H1 (cell line): Measurements from ENCODE around the gene SH3RF3. TPM values are rescaled to one million over a fixed set of nuclear protein-coding genes. Genes with fewer than 3 reads are reported as not detected.

Experiments
- CTCF ChIA-PET: fragments of 300-600 bp; sonication (Branson Sonifier 250); formaldehyde crosslinking; loops from one replicate; lab custom pipeline; 2021; ENCODE audit not compliant: partially characterized antibody; lab: Charles Lee
- POLR2A ChIA-PET: fragments of 300-600 bp; sonication (Branson Sonifier 250); formaldehyde crosslinking; loops from one replicate; lab custom pipeline; 2021; ENCODE audit warnings: inconsistent platforms; ENCODE audit not compliant: partially characterized antibody; lab: Charles Lee
- DNase-seq, 2 experiments: peaks; one replicate each; pipeline versions ENCODE4 v3.0.0 to v3.0.0-alpha.2; 2010 to 2022; ENCODE audit warnings: low spot score in 2 of 2, low read depth in 1 of 2, mixed read lengths in 1 of 2
- FAIRE-seq: peaks from 2 replicates; lab custom pipeline; 2011; peaks lifted over from hg19 to GRCh38; lab: Jason Lieb, UNC
- H2AFZ ChIP-seq: 2 replicates; pipeline ENCODE4 v1.8.1; 2012; ENCODE audit warnings: low read length, inconsistent platforms
- H2AK5ac ChIP-seq: 2 replicates; pipeline ENCODE4 v1.6.1; 2013; ENCODE audit warnings: low read depth, low read length
- H2BK120ac ChIP-seq: replicated peaks from 2 replicates; pipeline ENCODE3; 2013; ENCODE audit warnings: low read depth, low read length, inconsistent platforms
- H2BK12ac ChIP-seq: 2 replicates; pipeline ENCODE4 v1.6.1; 2013; ENCODE audit warnings: low read depth, low read length
- H2BK15ac ChIP-seq: 2 replicates; pipeline ENCODE4 v1.6.1; 2013; ENCODE audit warnings: low read length
- H2BK20ac ChIP-seq: 2 replicates; pipeline ENCODE4 v1.6.1; 2013; ENCODE audit warnings: low read length
- H2BK5ac ChIP-seq: 2 replicates; pipeline ENCODE4 v1.6.1; 2013; ENCODE audit warnings: low read depth, low read length
- H3K14ac ChIP-seq: 2 replicates; pipeline ENCODE4 v1.6.1; 2013; ENCODE audit warnings: inconsistent platforms; ENCODE audit not compliant: insufficient read length
- H3K18ac ChIP-seq: 2 replicates; pipeline ENCODE4 v1.6.1; 2013; ENCODE audit warnings: low read length; ENCODE audit errors: extremely low read depth
- H3K23ac ChIP-seq: 2 replicates; pipeline ENCODE4 v1.6.1; 2013; ENCODE audit warnings: inconsistent platforms; ENCODE audit not compliant: insufficient read length
- H3K23me2 ChIP-seq: 2 replicates; pipeline ENCODE4 v1.6.1; 2013; ENCODE audit warnings: low read depth, low read length
- H3K27ac ChIP-seq: 2 replicates; pipeline ENCODE4 v1.6.1; 2011; ENCODE audit warnings: low read depth, low read length, inconsistent platforms
- H3K27me3 ChIP-seq, 4 experiments: replicated peaks in 1 of 4; 1 replicate in 1 of 4; 2 replicates in 3 of 4; pipeline versions ENCODE4 v1.6.1 to v1.8.1; 2011 to 2013; ENCODE audit warnings: low read length in 3 of 4, mild to moderate bottlenecking in 3 of 4, inconsistent platforms in 2 of 4, mixed read lengths in 2 of 4, moderate library complexity in 1 of 4; ENCODE audit not compliant: control insufficient read depth in 3 of 4, insufficient read depth in 3 of 4; ENCODE audit errors: extremely low read depth in 1 of 4
- H3K36me3 ChIP-seq, 4 experiments: 2 replicates each; pipeline versions ENCODE4 v1.6.1 to v1.8.1; 2011 to 2013; ENCODE audit warnings: mild to moderate bottlenecking in 4 of 4, low read length in 3 of 4, moderate library complexity in 2 of 4, control low read depth in 1 of 4, inconsistent platforms in 1 of 4; ENCODE audit not compliant: insufficient read depth in 4 of 4, control insufficient read depth in 2 of 4
- H3K4ac ChIP-seq: replicated peaks from 2 replicates; pipeline ENCODE3; 2013; ENCODE audit warnings: low read length, low read depth, mixed read lengths, inconsistent platforms; ENCODE audit not compliant: insufficient read length
- H3K4me1 ChIP-seq, 4 experiments: replicated peaks in 1 of 4; 1 replicate in 1 of 4; 2 replicates in 3 of 4; pipeline versions ENCODE4 v1.6.1 to v1.8.1; 2011 to 2013; ENCODE audit warnings: low read length in 3 of 4, inconsistent platforms in 2 of 4, mixed read lengths in 1 of 4; ENCODE audit not compliant: insufficient read depth in 4 of 4, control insufficient read depth in 3 of 4
- H3K4me2 ChIP-seq, 2 experiments: 2 replicates each; pipeline versions ENCODE4 v1.6.1 to v1.8.1; 2011 to 2013; ENCODE audit warnings: low read depth in 2 of 2, low read length in 2 of 2, control low read depth in 1 of 2, inconsistent platforms in 1 of 2, mild to moderate bottlenecking in 1 of 2; ENCODE audit not compliant: insufficient read depth in 1 of 2
- H3K4me3 ChIP-seq, 4 experiments: fragments of 200-600, 300-600 bp in 1 of 4; sonication (generic), shearing (Covaris generic), sonication (Bioruptor Twin) in 1 of 4; 2 replicates each; pipeline versions ENCODE4 v1.5.1 to v1.8.1; 2011 to 2016; ENCODE audit warnings: low read length in 4 of 4, low read depth in 3 of 4, control low read depth in 2 of 4, inconsistent platforms in 2 of 4, mild to moderate bottlenecking in 2 of 4, mixed read lengths in 1 of 4, moderate library complexity in 1 of 4; ENCODE audit not compliant: insufficient read depth in 2 of 4; ENCODE audit errors: extremely low read depth in 1 of 4
- H3K56ac ChIP-seq: replicated peaks from 2 replicates; pipeline ENCODE3; 2013; ENCODE audit warnings: low read depth, mild to moderate bottlenecking, mixed read lengths, low read length, inconsistent platforms; ENCODE audit not compliant: insufficient read length
- H3K79me1 ChIP-seq: 2 replicates; pipeline ENCODE4 v1.6.1; 2013; ENCODE audit warnings: low read depth, low read length, control low read depth
- H3K79me2 ChIP-seq, 2 experiments: 2 replicates each; pipeline versions ENCODE4 v1.6.1 to v1.8.1; 2012 to 2013; ENCODE audit warnings: low read length in 2 of 2, mild to moderate bottlenecking in 2 of 2, inconsistent platforms in 1 of 2; ENCODE audit not compliant: insufficient read depth in 2 of 2, control insufficient read depth in 1 of 2
- H3K9ac ChIP-seq, 4 experiments: replicated peaks in 1 of 4; 1 replicate in 1 of 4; 2 replicates in 3 of 4; pipeline versions ENCODE4 v1.6.1 to v1.8.1; 2011 to 2013; ENCODE audit warnings: low read depth in 3 of 4, low read length in 3 of 4, control low read depth in 2 of 4, mild to moderate bottlenecking in 2 of 4, moderate library complexity in 2 of 4, inconsistent platforms in 1 of 4; ENCODE audit errors: extremely low read depth in 1 of 4
- H3K9me3 ChIP-seq, 2 experiments: 2 replicates each; pipeline versions ENCODE4 v1.6.1 to v1.8.1; 2012 to 2013; ENCODE audit warnings: mild to moderate bottlenecking in 2 of 2, moderate library complexity in 2 of 2, control low read depth in 1 of 2, inconsistent platforms in 1 of 2, low read depth in 1 of 2, low read length in 1 of 2, mixed read lengths in 1 of 2; ENCODE audit not compliant: insufficient read depth in 2 of 2
- H4K20me1 ChIP-seq, 2 experiments: replicated peaks in 1 of 2; 2 replicates each; pipeline versions ENCODE3 to v1.8.1; 2011 to 2013; ENCODE audit warnings: inconsistent platforms in 2 of 2, low read length in 2 of 2, mild to moderate bottlenecking in 1 of 2; ENCODE audit not compliant: insufficient read depth in 2 of 2, control insufficient read depth in 1 of 2
- H4K5ac ChIP-seq: 2 replicates; pipeline ENCODE4 v1.6.1; 2013; ENCODE audit warnings: low read length, low read depth, mixed read lengths, inconsistent platforms; ENCODE audit not compliant: insufficient read length
- H4K8ac ChIP-seq: 2 replicates; pipeline ENCODE4 v1.8.0; 2013; ENCODE audit warnings: mild to moderate bottlenecking, moderate library complexity, low read length, inconsistent platforms; ENCODE audit not compliant: insufficient read depth; ENCODE audit errors: extremely low read depth
- H4K91ac ChIP-seq: replicated peaks from 2 replicates; pipeline ENCODE3; 2013; ENCODE audit warnings: low read length, mixed read lengths, inconsistent platforms; ENCODE audit not compliant: insufficient read length
- BCL11A ChIP-seq, 2 experiments: IDR thresholded peaks; one replicate each; pipeline ENCODE4 v1.6.1; 2011; ENCODE audit warnings: low read depth in 2 of 2, low read length in 2 of 2, mild to moderate bottlenecking in 2 of 2
- E2F6 ChIP-seq: IDR thresholded peaks from 2 replicates; pipeline ENCODE4 v1.6.1; 2012; ENCODE audit warnings: inconsistent platforms
- HDAC2 ChIP-seq, 2 experiments: fragments of 300-600 bp in 1 of 2; sonication (generic) in 1 of 2; IDR thresholded peaks; 2 replicates each; pipeline ENCODE4 v1.6.1; 2011 to 2012; ENCODE audit warnings: low read depth in 2 of 2, low read length in 2 of 2, mild to moderate bottlenecking in 2 of 2, moderate library complexity in 2 of 2, borderline replicate concordance in 1 of 2, inconsistent platforms in 1 of 2
- KDM1A ChIP-seq: fragments of 200-600, 300-600 bp; sonication (generic); IDR thresholded peaks from 2 replicates; pipeline ENCODE4 v1.7.1; 2016; ENCODE audit warnings: mild to moderate bottlenecking, low read length, borderline replicate concordance
- NANOG ChIP-seq: IDR thresholded peaks from 2 replicates; pipeline ENCODE4 v1.6.1; 2011; ENCODE audit warnings: low read length, low read depth, mild to moderate bottlenecking, inconsistent platforms; ENCODE audit not compliant: insufficient read depth, poor library complexity, severe bottlenecking
- PHF8 ChIP-seq: fragments of 200-600 bp; sonication (generic); conservative IDR thresholded peaks from 2 replicates; pipeline ENCODE4 v1.7.1; 2012; ENCODE audit warnings: low read depth, mild to moderate bottlenecking, inconsistent platforms, low read length, moderate library complexity
- POLR2A ChIP-seq, 2 experiments: IDR thresholded peaks; 1 replicate in 1 of 2; 2 replicates in 1 of 2; pipeline ENCODE4 v1.6.1; 2011; ENCODE audit warnings: low read depth in 2 of 2, low read length in 2 of 2, mild to moderate bottlenecking in 2 of 2; ENCODE audit errors: control extremely low read depth in 1 of 2
- POLR2AphosphoS5 ChIP-seq: IDR thresholded peaks from 2 replicates; pipeline ENCODE4 v1.6.1; 2011; ENCODE audit warnings: low read depth, low read length
- RBBP5 ChIP-seq: IDR thresholded peaks from 2 replicates; pipeline ENCODE4 v1.7.1; 2012; ENCODE audit warnings: low read depth, mild to moderate bottlenecking, inconsistent platforms, low read length, moderate library complexity, borderline replicate concordance
- RFX5 ChIP-seq: IDR thresholded peaks from 2 replicates; pipeline ENCODE4 v1.6.1; 2011; ENCODE audit warnings: low read depth, low read length, improper control_type of control experiment, borderline replicate concordance
- SAP30 ChIP-seq: fragments of 300-600 bp; sonication (generic); IDR thresholded peaks from 2 replicates; pipeline ENCODE4 v1.7.1; 2012; ENCODE audit warnings: low read length, moderate library complexity, mild to moderate bottlenecking, inconsistent platforms; ENCODE audit not compliant: insufficient read depth, insufficient replicate concordance
- SRF ChIP-seq: IDR thresholded peaks from 2 replicates; pipeline ENCODE4 v1.6.1; 2011; ENCODE audit warnings: mild to moderate bottlenecking, low read depth, low read length, moderate library complexity
- ZNF274 ChIP-seq: IDR thresholded peaks from 2 replicates; pipeline ENCODE4 v1.7.0; 2012; ENCODE audit warnings: low read length, borderline replicate concordance; ENCODE audit errors: extremely low read depth
- WGBS, 2 experiments: shearing (Covaris generic) in 1 of 2; methylation state at CpG; one replicate each; pipeline versions ENCODE4 v1.1.6 to v1.1.7; 2013 to 2015; ENCODE audit warnings: low lambda C conversion rate in 2 of 2, mixed read lengths in 2 of 2, inconsistent platforms in 1 of 2, low coverage in 1 of 2, missing lambda C conversion rate in 1 of 2; ENCODE audit not compliant: insufficient replicate concordance in 2 of 2, insufficient coverage in 1 of 2, insufficient read length in 1 of 2; ENCODE audit errors: extremely low coverage in 1 of 2, missing lambda C conversion rate in 1 of 2; 5-methylcytosine and 5-hydroxymethylcytosine counted together
- polyA plus RNA-seq, 7 experiments: library from polyadenylated mRNA; depleted of rRNA in 3 of 7; stranded (reverse) in 5 of 7; unstranded in 2 of 7; fragments of >200 nt in 5 of 7; fragments of 200-250 nt in 2 of 7; gene quantifications; 1 replicate in 5 of 7; 2 replicates in 1 of 7; 4 replicates in 1 of 7; pipeline versions ENCODE4 v1.2.1 to v1.2.3, GENCODE V29; 2011 to 2013; ENCODE audit warnings: missing spikeins in 2 of 7, mixed read lengths in 2 of 7
- total RNA-seq: library from RNA; stranded (reverse); fragmentation: NEBNext Ultra II Directional; extraction: Animal tissue kit (Norgen Biotek cat#: 25700); gene quantifications from 2 replicates; pipeline ENCODE4 v1.2.1, GENCODE V29; 2021

Gene SH3RF3
- total and polyA plus RNA-seq, 2 of the 8 experiments (the other 6 are each of a cell fraction or from before 2014, with no cell fraction given), result 0.11 to 0.65 TPM

GRCh38 chr2:109368798-109369197 lies 239.8 kb downstream of the SH3RF3 start:
- H3K27ac ChIP-seq, result no peak overlapping the region
- no peak overlapping the region for H2AFZ ChIP-seq
- H2AK5ac ChIP-seq, result no peak overlapping the region
- H3K9ac ChIP-seq, result no peak overlapping the region
- no peaks in the 10 kb centered on the region for H3K79me2 ChIP-seq
- no peak overlapping the region for H3K4ac ChIP-seq
- H3K23ac ChIP-seq, result no peak overlapping the region
- H3K4me2 ChIP-seq, result no peak overlapping the region
- no peaks in the 10 kb centered on the region for H3K79me1 ChIP-seq
- H3K4me3 ChIP-seq, result no peak overlapping the region
- no peak overlapping the region for H3K14ac ChIP-seq
- no peak overlapping the region for H3K56ac ChIP-seq
- no peak overlapping the region for H3K18ac ChIP-seq
- H2BK5ac ChIP-seq, result no peak overlapping the region
- H3K23me2 ChIP-seq, result no peaks in the 10 kb centered on the region
- H3K36me3 ChIP-seq, result no peaks in the 10 kb centered on the region
- no peak overlapping the region for H2BK20ac ChIP-seq
- 93% methylated on average over 9 of the region's 10 CpGs; no CpG with 5 or more reads in 1 of the 2 experiments for WGBS, 2 experiments
- CTCF ChIA-PET, result interaction anchor here (0.6 to 1.2 kb wide), 4 partner anchors 10 to 299 kb away, joined by 3 to 4 read pairs (median 4); no protein-coding TSS in a partner anchor
- H2BK15ac ChIP-seq, result no peak overlapping the region
- H2BK12ac ChIP-seq, result no peak overlapping the region
- POLR2A ChIA-PET, result no interaction called here
- H4K8ac ChIP-seq, result no peak overlapping the region
- DNase-seq, result no peak
- H4K5ac ChIP-seq, result no peak overlapping the region
- no peak overlapping the region for H2BK120ac ChIP-seq
- no peaks in the 10 kb centered on the region for H4K20me1 ChIP-seq
- no peak overlapping the region for H4K91ac ChIP-seq
- no peaks in the 10 kb centered on the region for H3K4me1 ChIP-seq
- H3K9me3 ChIP-seq, result no peaks in the 10 kb centered on the region
- H3K27me3 ChIP-seq, result no peaks in the 10 kb centered on the region
- FAIRE-seq, result no peak
- TF ChIP-seq E2F6, result no peak
- TF ChIP-seq NANOG, result no peak
- no peak for TF ChIP-seq SRF
- no peak for TF ChIP-seq KDM1A
- no peak for TF ChIP-seq HDAC2 (IDR thresholded peaks at IDR 0.05; ENCODE audit: borderline replicate concordance in 1 of 2, low read depth in 2 of 2, low read length in 2 of 2)
- TF ChIP-seq SAP30, result no peak
- TF ChIP-seq PHF8, result no peak
- TF ChIP-seq POLR2A (IDR thresholded peaks at IDR 0.05; ENCODE audit: control extremely low read depth in 1 of 2, low read depth in 2 of 2, low read length in 2 of 2), result no peak
- no peak for TF ChIP-seq RBBP5
- TF ChIP-seq POLR2AphosphoS5, result no peak
- TF ChIP-seq BCL11A (IDR thresholded peaks at IDR 0.05; ENCODE audit: low read depth in 2 of 2, low read length in 2 of 2), result no peak
- TF ChIP-seq ZNF274, result no peak
- TF ChIP-seq RFX5, result no peak
